GM18508 (cell line): Measurements from ENCODE around the gene ADCY5.

Experiments used
- ATAC-seq: cut with Tn5 transposase; IDR thresholded peaks from one replicate; pipeline ENCODE4 v1.9.1; 2021; ENCODE audit warnings: moderate number of reproducible peaks; ENCODE audit not compliant: insufficient read depth, unreplicated experiment

ADCY5 gene

GRCh38 chr3:123431007-123431657 lies 17.8 kb downstream of the ADCY5 start:
- no peak for ATAC-seq

GRCh38 chr3:123430266-123430665 lies 18.6 kb downstream of the ADCY5 start:
- no peak for ATAC-seq

GRCh38 chr3:123429362-123430125 lies 19.3 kb downstream of the ADCY5 start:
- no peak for ATAC-seq

GRCh38 chr3:123424999-123425712 lies 23.7 kb downstream of the ADCY5 start:
- ATAC-seq = no peak

GRCh38 chr3:123424321-123424998 lies 24.4 kb downstream of the ADCY5 start:
- no peak for ATAC-seq

DNA sequence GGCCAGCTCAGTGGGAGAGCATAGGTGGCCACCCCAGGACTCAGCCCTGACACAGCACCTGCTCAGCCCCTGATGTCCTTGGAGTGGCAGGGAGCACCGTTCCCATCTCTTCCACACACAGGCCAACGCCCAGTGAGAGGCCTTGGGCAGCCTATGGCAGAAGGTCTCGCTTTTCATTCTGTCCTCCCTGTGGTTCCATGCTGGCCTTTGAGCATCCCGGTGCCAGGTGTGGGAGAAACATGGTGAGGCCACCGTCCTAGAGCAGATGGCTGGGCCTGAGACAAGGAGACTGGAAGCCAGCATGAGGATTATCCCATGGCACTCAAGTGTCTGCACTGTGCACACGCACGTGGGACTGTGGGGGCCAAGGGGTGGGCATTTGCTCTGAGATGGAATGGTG lies 25.1 kb downstream of the ADCY5 start:
- ATAC-seq = no peak

DNA sequence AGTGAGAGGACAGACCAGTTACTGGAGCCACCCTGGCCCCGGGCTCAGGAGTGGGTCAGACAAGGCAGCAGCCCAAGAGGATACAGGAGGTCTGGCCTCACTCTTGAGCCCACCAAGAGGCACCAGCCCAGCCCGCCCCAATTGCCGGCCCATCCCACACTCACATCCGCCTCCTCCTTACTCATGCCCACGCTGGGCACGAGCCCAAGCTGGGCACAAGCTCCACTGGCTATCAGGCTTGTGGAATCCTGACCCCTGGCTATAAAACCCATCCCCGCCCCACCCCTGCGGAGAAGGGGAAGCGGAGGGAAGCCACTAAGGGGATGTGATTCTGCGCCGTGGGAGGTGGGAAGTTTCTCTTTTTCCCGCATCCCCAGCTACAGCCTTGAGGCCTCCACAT lies 25.9 kb downstream of the ADCY5 start:
- no peak for ATAC-seq

- no peak for ATAC-seq
Measured at GRCh38 chr3:123422457-123422856, 26.4 kb downstream of the ADCY5 start.

DNA sequence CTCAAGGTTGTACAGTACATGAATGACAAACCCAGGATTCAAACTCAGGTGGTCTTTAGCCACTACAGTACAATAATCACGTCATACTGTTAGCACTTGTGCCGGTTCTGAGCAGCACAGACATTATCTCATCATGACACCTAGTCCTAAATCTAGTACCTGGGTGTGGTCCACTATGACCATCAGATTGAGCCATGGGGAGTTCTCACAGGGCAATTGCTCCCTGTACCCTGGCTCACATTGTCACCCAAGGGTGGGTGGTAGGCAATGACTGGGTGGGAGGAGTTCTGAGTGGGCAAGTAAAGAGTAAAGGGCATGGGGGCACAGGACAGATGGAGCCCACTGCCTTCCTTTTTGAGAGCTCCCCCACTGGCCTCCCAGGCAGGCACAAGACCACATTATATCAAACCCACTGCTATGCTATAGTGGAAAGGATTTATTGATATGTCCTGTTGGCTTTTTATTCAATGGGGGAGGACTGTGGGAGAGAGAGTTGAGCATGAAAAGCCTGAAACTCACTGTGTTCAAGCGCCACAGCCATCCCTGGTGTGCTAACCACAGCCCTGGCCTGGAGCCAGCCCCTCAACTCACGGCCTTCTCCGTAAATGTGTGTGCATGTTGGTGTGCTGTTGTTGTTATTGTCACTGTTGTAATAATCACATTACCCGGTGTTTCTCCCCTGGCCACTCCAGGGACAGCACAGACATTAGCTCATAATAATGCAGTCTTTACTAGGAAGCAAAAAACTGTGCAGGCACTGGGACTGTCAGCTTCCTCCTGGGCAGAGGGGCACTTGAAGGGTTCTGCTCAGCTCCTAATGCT lies 27.3 kb downstream of the ADCY5 start:
- no peak for ATAC-seq

GRCh38 chr3:123420416-123420968 lies 28.4 kb downstream of the ADCY5 start:
- ATAC-seq = no peak

GRCh38 chr3:123419850-123420297 lies 29.0 kb downstream of the ADCY5 start:
- ATAC-seq = no peak

DNA sequence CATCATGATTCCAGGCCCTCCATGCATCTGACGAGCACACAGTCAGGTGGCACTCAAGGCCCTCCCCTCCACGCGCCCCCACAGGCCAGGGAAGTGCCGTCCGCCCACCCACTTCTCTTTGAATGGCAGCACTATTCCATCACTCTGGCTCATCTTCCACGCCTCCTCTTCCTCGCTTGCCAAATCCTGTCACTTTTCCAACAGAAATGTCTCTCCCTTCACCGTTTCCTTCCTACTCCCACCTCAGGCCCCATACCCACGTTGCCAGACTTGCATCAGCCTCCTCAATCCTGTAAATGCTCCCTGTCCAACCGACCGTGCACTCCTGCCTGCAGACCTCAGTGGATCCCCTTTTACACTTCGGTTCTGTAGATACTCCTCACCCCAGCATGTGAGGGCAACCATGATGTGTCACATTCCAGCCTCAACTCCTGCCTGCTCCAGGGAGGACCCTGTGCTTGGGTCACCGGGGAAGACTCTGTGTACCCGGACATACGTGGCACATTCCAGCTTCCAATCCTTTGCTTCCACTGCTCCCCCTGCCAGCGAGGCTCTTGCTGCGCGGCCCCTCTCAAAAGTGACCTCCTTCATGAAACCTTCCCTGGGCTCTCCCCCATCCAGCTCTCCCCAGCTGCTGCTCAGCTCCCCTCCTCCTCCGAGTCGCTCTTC lies 29.6 kb downstream of the ADCY5 start:
- ATAC-seq = no peak

- no peak for ATAC-seq
Measured at GRCh38 chr3:123416647-123417046, 32.2 kb downstream of the ADCY5 start.

DNA sequence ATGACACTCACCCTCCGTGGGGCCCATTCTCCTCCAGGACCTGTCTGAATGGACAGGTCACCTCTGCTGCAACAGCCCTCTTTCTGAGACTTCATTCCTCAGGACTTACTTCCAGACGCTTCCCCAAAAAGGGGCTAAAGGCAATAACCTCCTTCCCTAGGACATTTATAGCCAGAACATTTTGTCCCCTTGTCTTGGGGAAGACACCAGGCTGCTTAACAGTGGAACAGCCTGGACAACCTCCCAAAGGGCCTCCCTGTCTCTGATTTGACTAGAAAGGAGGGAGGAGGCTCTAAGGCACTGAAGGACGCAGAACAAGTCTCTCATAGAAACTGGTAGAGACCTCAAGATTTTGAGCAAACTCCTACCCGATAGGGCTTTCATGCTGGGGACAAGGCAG lies 32.7 kb downstream of the ADCY5 start:
- ATAC-seq = no peak

DNA sequence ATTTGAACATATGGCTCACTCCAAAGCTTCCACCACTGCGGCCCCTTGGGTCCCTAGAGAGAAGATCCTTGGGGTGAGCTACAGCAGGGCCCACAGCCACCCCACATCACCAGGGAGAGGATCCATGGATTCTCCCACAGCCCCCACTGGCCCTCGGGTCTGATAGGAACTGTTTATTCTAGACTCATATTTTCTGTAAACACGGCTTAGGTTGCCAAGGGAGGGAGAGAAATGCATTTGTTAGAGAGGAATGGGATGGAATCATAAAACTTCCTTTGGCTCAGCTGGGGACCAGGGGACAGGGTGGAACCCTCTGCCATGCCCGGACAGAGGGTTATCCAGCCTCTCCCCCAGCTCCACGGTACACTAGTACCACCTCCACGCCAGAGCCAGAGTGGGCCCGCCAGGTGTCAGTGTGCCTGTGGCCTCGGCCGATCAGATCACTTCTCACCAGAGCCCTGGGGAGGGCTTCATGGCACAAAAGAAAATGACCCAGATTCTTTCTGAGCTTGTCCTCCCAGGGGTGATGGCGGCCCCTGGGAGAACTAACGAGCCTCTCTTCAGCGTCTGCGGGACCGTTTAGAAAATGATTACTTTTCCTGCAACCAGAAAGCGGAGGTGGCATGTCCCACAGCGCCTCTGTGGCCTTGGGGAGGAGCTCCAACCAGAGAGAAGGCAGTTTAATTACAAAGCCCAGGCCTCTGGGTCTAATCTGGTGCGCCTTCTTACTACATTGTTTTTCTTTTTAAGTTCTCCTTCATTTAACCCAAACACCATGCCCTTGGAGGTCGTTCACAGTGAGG lies 33.7 kb downstream of the ADCY5 start:
- no peak for ATAC-seq

- no peak for ATAC-seq
Measured at GRCh38 chr3:123412811-123413604, 35.9 kb downstream of the ADCY5 start.

- no peak for ATAC-seq
Measured at GRCh38 chr3:123412076-123412475, 36.8 kb downstream of the ADCY5 start.
